Adrenal gland (tissue), 12 donors: ENCODE data around the gene VN1R4. TPM values are rescaled to one million over a fixed set of nuclear protein-coding genes. Genes with fewer than 3 reads are reported as not detected.
"Not testable (repeated sequence)": the region's sequence is repeated elsewhere in the genome, so short reads cannot be mapped to it uniquely, and the experiment has no call there.

Experiments used
- DNase-seq, 7 donors: peaks; one replicate each; pipeline ENCODE4 v3.0.0-alpha.2; 2019 to 2020
- H3K27ac ChIP-seq, 5 donors: fragments of 200-600 bp; sonication (generic) in 4 of 5; 1 replicate in 3 of 5; 2 replicates in 2 of 5; pipeline versions ENCODE4 v1.5.1 to v1.8.0; 2016 to 2020; ENCODE audit warnings: mild to moderate bottlenecking in 1 of 5
- H3K27me3 ChIP-seq: fragments of 200-600 bp; 2 replicates; pipeline ENCODE4 v1.8.0; 2021
- H3K36me3 ChIP-seq, 2 donors: fragments of 200-600 bp; replicated peaks in 1 of 2; 1 replicate in 1 of 2; 2 replicates in 1 of 2; pipeline versions ENCODE4 v1.5.1 to v1.8.0; 2018 to 2022
- H3K4me1 ChIP-seq, 2 donors: fragments of 200-600 bp; replicated peaks in 1 of 2; 1 replicate in 1 of 2; 2 replicates in 1 of 2; pipeline versions ENCODE4 v1.5.1 to v1.8.0; 2018 to 2021
- H3K4me3 ChIP-seq, 4 donors: fragments of 200-600 bp; sonication (generic) in 3 of 4; one replicate each; pipeline ENCODE4 v1.5.1; 2016 to 2018
- H3K9me3 ChIP-seq, 3 donors: fragments of 200-600 bp; sonication (generic) in 1 of 3; replicated peaks in 1 of 3; 1 replicate in 2 of 3; 2 replicates in 1 of 3; pipeline versions ENCODE4 v1.5.1 to v1.8.0; 2016 to 2021
- POLR2A ChIP-seq, 2 donors: fragments of 450-650 bp; IDR thresholded peaks; one replicate each; pipeline ENCODE4 v1.6.1; 2017; ENCODE audit warnings: antibody characterized with exemption in 2 of 2, mild to moderate bottlenecking in 2 of 2, moderate library complexity in 1 of 2
- WGBS, 4 donors: extraction: QIAGEN DNeasy Blood & Tissue Kit in 2 of 4; methylation state at CpG; one replicate each; pipeline versions ENCODE4 v1.1.5 to v1.1.7; 2013 to 2017; 5-methylcytosine and 5-hydroxymethylcytosine counted together
- intact Hi-C, 2 donors: fragments of 100-400 bp; cut with DNase I; formaldehyde crosslinking; loops; one replicate each; pipeline versions ENCODE4 v1.14.1 to v1.15.0; 2022 to 2023
- polyA plus RNA-seq, 3 donors: library from polyadenylated mRNA; stranded (reverse); fragments of 200-250 nt in 2 of 3; fragments of 350-450 nt in 1 of 3; fragmentation: Illumina TruSeq in 1 of 3; extraction: RNeasy Lipid Tissue Mini Kit (QIAGEN cat#74804) in 1 of 3; gene quantifications; one replicate each; pipeline ENCODE4 v1.2.3, GENCODE V29; 2013 to 2014
- total RNA-seq, 9 donors: library from RNA; depleted of rRNA in 4 of 9; stranded (reverse); fragments of >200 nt in 4 of 9; fragments of 120-200 nt in 1 of 9; fragmentation: NEBNext Ultra II Directional in 1 of 9; extraction: Animal tissue kit (Norgen Biotek cat#: 25700) in 1 of 9; gene quantifications; one replicate each; pipeline versions ENCODE4 v1.1.0 to v1.2.4, GENCODE V29; 2013 to 2023
- TF ChIP-seq, protein P1 (sequence below), 6 experiments: fragments of 450-650 bp in 4 of 6; fragments of 200-600 bp in 2 of 6; sonication (generic) in 1 of 6; IDR thresholded peaks; 1 replicate in 5 of 6; 2 replicates in 1 of 6; pipeline versions ENCODE4 v1.5.1 to v1.8.0; 2016 to 2021; ENCODE audit warnings: antibody characterized with exemption in 6 of 6, mild to moderate bottlenecking in 2 of 6, moderate library complexity in 1 of 6
- donor health status: healthy with polysubstance abuse.
- donor health status: Bipolar disorder and iron deficiency.
- donor health status: DM: yes; HTN: yes; CAD: no.
- donor health status: DM: no; HTN: no; CAD: no.
- donor health status: DM: no; HTN: no; CAD: no.
- donor health status: DM: yes; HTN: yes; CAD: no.

The VN1R4 gene
- total and polyA plus RNA-seq, 12 donors, result not detected

DNA sequence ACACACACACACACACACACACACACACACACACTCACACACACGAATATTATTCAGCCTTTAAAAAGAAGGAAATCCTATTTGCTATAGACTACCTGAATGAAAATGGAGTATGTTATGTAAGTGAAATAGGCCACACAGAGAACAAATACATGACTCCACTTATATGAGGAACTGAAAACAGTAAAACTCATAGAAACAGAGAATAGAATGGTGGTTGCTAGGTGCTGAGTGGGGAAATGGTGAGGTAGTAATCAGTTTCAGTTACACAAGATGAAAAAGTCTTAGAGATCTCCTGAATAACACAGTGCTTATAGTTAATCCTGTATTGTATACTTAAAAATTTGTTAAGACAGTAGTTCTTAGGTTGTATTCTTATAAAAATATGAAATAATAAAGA, 21.0 kb downstream of the VN1R4 start:
- Histone ChIP-seq H3K4me3 (no peak overlapping the region), H3K36me3 (peaks cover 0 to 14% of the 10 kb centered on the region in 2 donors), H3K27me3 (no peaks in the 10 kb centered on the region), H3K4me1 (no peaks in the 10 kb centered on the region), H3K27ac (no peak overlapping the region), H3K9me3 (peaks cover 0 to 58% (median 30%) of the 10 kb centered on the region in 3 donors)
- no peak for TF ChIP-seq POLR2A (IDR thresholded peaks at IDR 0.05)
- TF ChIP-seq, protein P1, sequence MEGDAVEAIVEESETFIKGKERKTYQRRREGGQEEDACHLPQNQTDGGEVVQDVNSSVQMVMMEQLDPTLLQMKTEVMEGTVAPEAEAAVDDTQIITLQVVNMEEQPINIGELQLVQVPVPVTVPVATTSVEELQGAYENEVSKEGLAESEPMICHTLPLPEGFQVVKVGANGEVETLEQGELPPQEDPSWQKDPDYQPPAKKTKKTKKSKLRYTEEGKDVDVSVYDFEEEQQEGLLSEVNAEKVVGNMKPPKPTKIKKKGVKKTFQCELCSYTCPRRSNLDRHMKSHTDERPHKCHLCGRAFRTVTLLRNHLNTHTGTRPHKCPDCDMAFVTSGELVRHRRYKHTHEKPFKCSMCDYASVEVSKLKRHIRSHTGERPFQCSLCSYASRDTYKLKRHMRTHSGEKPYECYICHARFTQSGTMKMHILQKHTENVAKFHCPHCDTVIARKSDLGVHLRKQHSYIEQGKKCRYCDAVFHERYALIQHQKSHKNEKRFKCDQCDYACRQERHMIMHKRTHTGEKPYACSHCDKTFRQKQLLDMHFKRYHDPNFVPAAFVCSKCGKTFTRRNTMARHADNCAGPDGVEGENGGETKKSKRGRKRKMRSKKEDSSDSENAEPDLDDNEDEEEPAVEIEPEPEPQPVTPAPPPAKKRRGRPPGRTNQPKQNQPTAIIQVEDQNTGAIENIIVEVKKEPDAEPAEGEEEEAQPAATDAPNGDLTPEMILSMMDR (IDR thresholded peaks at IDR 0.05), result no peak
- intact Hi-C loops, result no loop called here
- 70 to 88% (median 79%) methylated on average over 1 of the region's 1 CpG for WGBS, 4 donors
- DNase-seq, result no peak

DNA sequence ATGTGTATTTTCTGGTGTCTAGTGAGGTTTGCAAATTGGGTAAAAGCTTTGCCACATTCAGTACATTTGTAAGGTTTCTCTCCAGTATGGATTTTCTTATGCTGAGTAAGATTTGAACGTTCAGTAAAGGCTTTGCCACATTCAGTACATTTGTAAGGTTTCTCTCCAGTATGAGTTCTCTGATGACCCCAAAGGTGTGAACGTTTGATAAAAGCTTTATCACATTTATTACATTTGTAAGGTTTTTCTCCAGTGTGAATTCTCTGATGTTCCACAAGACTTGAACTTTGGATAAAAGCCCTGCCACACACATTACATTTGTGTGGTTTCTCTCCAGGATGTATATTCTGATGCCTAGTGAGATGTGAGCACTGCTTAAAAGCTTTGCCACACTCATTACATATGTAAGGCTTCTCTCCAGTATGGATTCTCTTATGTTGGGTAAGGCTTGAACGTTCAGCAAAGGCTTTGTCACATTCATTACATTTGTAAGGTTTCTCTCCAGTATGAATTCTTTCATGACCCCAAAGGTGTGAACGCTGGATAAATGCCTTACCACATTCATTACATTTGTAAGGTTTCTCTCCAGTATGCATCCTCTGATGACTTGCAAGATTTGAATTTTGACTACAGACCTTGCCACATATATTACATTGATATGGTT, 30.3 kb downstream of the VN1R4 start:
- Histone ChIP-seq H3K27me3 (no peaks in the 10 kb centered on the region), H3K4me3 (no peak overlapping the region), H3K27ac (no peak overlapping the region), H3K4me1 (no peaks in the 10 kb centered on the region), H3K9me3 (peaks cover 3 to 91% (median 34%) of the 10 kb centered on the region in 3 donors), H3K36me3 (no peaks in the 10 kb centered on the region)
- DNase-seq, result no peak
- TF ChIP-seq, protein P1 (IDR thresholded peaks at IDR 0.05), result no peak
- no peak for TF ChIP-seq POLR2A (IDR thresholded peaks at IDR 0.05)
- intact Hi-C loops, result no loop called here
- 92 to 95% (median 94%) methylated on average over 4 of the region's 4 CpGs for WGBS, 4 donors

DNA sequence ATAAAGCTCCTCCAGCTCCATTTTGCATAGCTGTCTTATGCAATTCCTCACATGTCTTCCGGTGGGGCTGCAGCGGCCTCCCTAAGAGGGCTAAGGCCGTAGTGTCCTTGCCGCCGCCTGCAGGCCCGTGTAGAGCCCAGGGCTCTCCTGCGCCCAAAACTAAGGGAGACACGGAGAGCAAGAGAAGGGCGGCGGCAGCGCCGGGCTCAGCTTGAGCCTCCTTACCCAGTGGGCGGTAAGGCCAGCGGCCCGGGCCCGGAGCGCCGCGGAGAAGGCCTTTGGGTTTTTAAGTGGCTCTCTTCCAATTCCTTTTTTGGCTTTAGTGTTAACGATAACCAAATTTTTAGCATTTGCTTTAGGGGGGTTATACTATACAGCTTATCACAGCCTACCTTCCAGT, 42.9 kb downstream of the VN1R4 start:
- no peaks in the 10 kb centered on the region for H3K4me1 ChIP-seq
- intact Hi-C loops, result loop anchor here in 1 of 2 donors (10.0 kb wide), 1 partner anchor 740 kb away; no protein-coding TSS in a partner anchor
- no peak for TF ChIP-seq POLR2A (IDR thresholded peaks at IDR 0.05)
- TF ChIP-seq, protein P1 (IDR thresholded peaks at IDR 0.05), result no peak
- H3K4me3 ChIP-seq, result no peak overlapping the region
- WGBS, 4 donors, result 91 to 96% (median 95%) methylated on average over 11 to 20 of the region's 20 CpGs
- no peaks in the 10 kb centered on the region for H3K36me3 ChIP-seq
- no peaks in the 10 kb centered on the region for H3K27me3 ChIP-seq
- no peak for DNase-seq
- H3K9me3 ChIP-seq, result peaks cover 0 to 67% (median 0%) of the 10 kb centered on the region in 3 donors
- H3K27ac ChIP-seq, result no peak overlapping the region

DNA sequence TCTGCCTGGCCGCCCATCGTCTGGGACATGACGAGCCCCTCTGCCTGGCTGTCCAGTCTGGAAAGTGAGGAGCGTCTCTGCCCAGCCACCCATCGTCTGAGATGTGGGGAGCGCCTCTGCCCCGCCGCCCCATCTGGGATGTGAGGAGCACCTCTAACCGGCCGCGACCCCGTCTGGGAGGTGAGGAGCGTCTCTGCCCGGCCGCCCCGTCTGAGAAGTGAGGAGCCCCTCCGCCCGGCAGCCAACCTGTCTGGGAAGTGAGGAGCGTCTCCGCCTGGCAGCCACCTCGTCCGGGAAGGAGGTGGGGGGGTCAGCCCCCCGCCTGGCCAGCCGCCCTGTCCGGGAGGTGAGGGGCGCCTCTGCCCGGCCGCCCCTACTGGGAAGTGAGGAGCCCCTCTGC, 44.8 kb downstream of the VN1R4 start:
- peaks cover 0 to 67% (median 7%) of the 10 kb centered on the region in 3 donors for H3K9me3 ChIP-seq
- H3K4me1 ChIP-seq, H3K27me3 ChIP-seq, H3K27ac ChIP-seq, H3K4me3 ChIP-seq, DNase-seq, H3K36me3 ChIP-seq: not testable (repeated sequence)
- 95 to 97% methylated on average over 25 of the region's 28 CpGs; no CpG with 5 or more reads in 2 of the 4 donors for WGBS, 4 donors
- intact Hi-C loops, result loop anchor here in 1 of 2 donors (10.0 kb wide), 1 partner anchor 738 kb away; no protein-coding TSS in a partner anchor

Other genes starting within 250 kb of the VN1R4 start
- not detected for gene ERVV-2, start 223.0 kb downstream of the VN1R4 start, total RNA-seq
- gene ERVV-2, start 223.0 kb downstream of the VN1R4 start, polyA plus RNA-seq, result not detected
- 100 to 1,000 TPM in 1 of 9 donors, 10 to 100 TPM in 8; 28.3 to 102 (median 68.7) TPM for gene ZNF160, start 164.3 kb downstream of the VN1R4 start, total RNA-seq
- gene ZNF160, start 164.3 kb downstream of the VN1R4 start, polyA plus RNA-seq, result 10 to 100 TPM; 26.1 to 66.6 (median 39.4) TPM
- 10 to 100 TPM; 20.3 to 59.2 (median 38.5) TPM for gene ZNF415, start 134.8 kb downstream of the VN1R4 start, total RNA-seq
- 10 to 100 TPM; 17.5 to 45.4 (median 42.0) TPM for gene ZNF415, start 134.8 kb downstream of the VN1R4 start, polyA plus RNA-seq
- 10 to 100 TPM in 7 of 9 donors, 1 to 10 TPM in 2; 8.1 to 20.8 (median 14.8) TPM for gene ZNF347, start 108.7 kb downstream of the VN1R4 start, total RNA-seq
- 10 to 100 TPM in 1 of 3 donors, 1 to 10 TPM in 2; 1.9 to 13.5 (median 4.2) TPM for gene ZNF347, start 108.7 kb downstream of the VN1R4 start, polyA plus RNA-seq
- gene ZNF665, start 74.4 kb downstream of the VN1R4 start, total RNA-seq, result 1 to 10 TPM; 1.2 to 9.3 (median 5.0) TPM
- gene ZNF665, start 74.4 kb downstream of the VN1R4 start, polyA plus RNA-seq, result 1 to 10 TPM; 1.7 to 7.9 (median 1.9) TPM
- 10 to 100 TPM in 7 of 9 donors, 1 to 10 TPM in 2; 6.9 to 34.2 (median 20.8) TPM for gene ZNF677, start 12.8 kb downstream of the VN1R4 start, total RNA-seq
- gene ZNF677, start 12.8 kb downstream of the VN1R4 start, polyA plus RNA-seq, result 10 to 100 TPM in 1 of 3 donors, 1 to 10 TPM in 2; 6.9 to 22.4 (median 7.6) TPM
- not detected for gene VN1R2, start 9.4 kb downstream of the VN1R4 start, total RNA-seq
- not detected for gene VN1R2, start 9.4 kb downstream of the VN1R4 start, polyA plus RNA-seq
- 1 to 10 TPM; 2.9 to 7.6 (median 5.4) TPM for gene ZNF845, start 66.0 kb upstream of the VN1R4 start, total RNA-seq
- gene ZNF845, start 66.0 kb upstream of the VN1R4 start, polyA plus RNA-seq, result 1 to 10 TPM; 1.5 to 5.2 (median 2.3) TPM
- 10 to 100 TPM in 5 of 9 donors, 1 to 10 TPM in 4; 3.0 to 22.5 (median 11.9) TPM for gene ZNF525, start 98.0 kb upstream of the VN1R4 start, total RNA-seq
- gene ZNF525, start 98.0 kb upstream of the VN1R4 start, polyA plus RNA-seq, result 1 to 10 TPM; 5.7 to 9.5 (median 8.2) TPM
- gene ZNF765, start 127.4 kb upstream of the VN1R4 start, total RNA-seq, result 10 to 100 TPM; 11.4 to 24.0 (median 17.3) TPM
- 10 to 100 TPM in 1 of 3 donors, 1 to 10 TPM in 2; 4.3 to 15.1 (median 9.4) TPM for gene ZNF765, start 127.4 kb upstream of the VN1R4 start, polyA plus RNA-seq
- gene ZNF761, start 164.3 kb upstream of the VN1R4 start, total RNA-seq, result 10 to 100 TPM in 5 of 9 donors, 1 to 10 TPM in 4; 5.8 to 17.0 (median 10.6) TPM
- gene ZNF761, start 164.3 kb upstream of the VN1R4 start, polyA plus RNA-seq, result 10 to 100 TPM; 10.9 to 22.0 (median 11.0) TPM
- gene ZNF813, start 200.0 kb upstream of the VN1R4 start, total RNA-seq, result 1 to 10 TPM; 1.6 to 6.4 (median 3.1) TPM
- gene ZNF813, start 200.0 kb upstream of the VN1R4 start, polyA plus RNA-seq, result 1 to 10 TPM in 2 of 3 donors, under 1 TPM in 1; 0.51 to 2.4 (median 1.5) TPM